Smooth muscle cell (in vitro differentiated cells): ENCODE data around the gene CROT. TPM values are rescaled to one million over a fixed set of nuclear protein-coding genes. Genes with fewer than 3 reads are reported as not detected.

ENCODE experiments used
- DNase-seq: peaks from one replicate; lab custom pipeline; 2025; ENCODE audit not compliant: unreplicated experiment; lab: John Stamatoyannopoulos, UW
- H2AFZ ChIP-seq: fragments of 200-600 bp; sonication (generic); 2 replicates; pipeline ENCODE4 v1.6.0; 2016; ENCODE audit warnings: antibody characterized with exemption, low read depth, mild to moderate bottlenecking
- H3F3A ChIP-seq: fragments of 200-600 bp; sonication (generic); 2 replicates; pipeline ENCODE4 v1.6.0; 2017; ENCODE audit warnings: antibody characterized with exemption, low read depth
- H3K27ac ChIP-seq: fragments of 200-600 bp; sonication (generic); 2 replicates; pipeline ENCODE4 v1.5.1; 2016; ENCODE audit warnings: low read depth, mild to moderate bottlenecking
- H3K27me3 ChIP-seq: fragments of 200-600 bp; sonication (generic); 2 replicates; pipeline ENCODE4 v1.6.1; 2016; ENCODE audit warnings: low read depth, mild to moderate bottlenecking
- H3K36me3 ChIP-seq: fragments of 200-600 bp; sonication (generic); 2 replicates; pipeline ENCODE4 v1.5.1; 2016; ENCODE audit warnings: low read depth
- H3K4me1 ChIP-seq: fragments of 200-600 bp; sonication (generic); 2 replicates; pipeline ENCODE4 v1.5.1; 2016; ENCODE audit warnings: low read depth
- H3K4me2 ChIP-seq: fragments of 200-600 bp; sonication (generic); 2 replicates; pipeline ENCODE4 v1.6.0; 2016; ENCODE audit warnings: mild to moderate bottlenecking
- H3K4me3 ChIP-seq: fragments of 200-600 bp; sonication (generic); 2 replicates; pipeline ENCODE4 v1.5.1; 2016; ENCODE audit warnings: mild to moderate bottlenecking
- H3K79me2 ChIP-seq: fragments of 200-600 bp; sonication (generic); 2 replicates; pipeline ENCODE4 v1.6.0; 2016; ENCODE audit warnings: low read depth, mild to moderate bottlenecking
- H3K9ac ChIP-seq: fragments of 200-600 bp; sonication (generic); 2 replicates; pipeline ENCODE4 v1.6.0; 2016; ENCODE audit warnings: low read depth
- H3K9me3 ChIP-seq: fragments of 200-600 bp; sonication (generic); replicated peaks from 2 replicates; pipeline ENCODE4 v1.5.1; 2016; ENCODE audit warnings: low read depth
- H4K20me1 ChIP-seq: fragments of 200-600 bp; sonication (generic); 2 replicates; pipeline ENCODE4 v1.6.0; 2016; ENCODE audit warnings: low read depth
- WGBS: methylation state at CpG from one replicate; pipeline ENCODE4 v1.1.7; 2016; ENCODE audit warnings: low lambda C conversion rate; 5-methylcytosine and 5-hydroxymethylcytosine counted together
- polyA plus RNA-seq: library from polyadenylated mRNA; unstranded; fragments of >200 nt; fragmentation: Nextera tagmentation; extraction: Ambion mirVana; gene quantifications from 2 replicates; pipeline ENCODE4 v1.2.1, GENCODE V29; 2016
- total RNA-seq: library from RNA; depleted of rRNA; stranded (reverse); fragments of >200 nt; gene quantifications from 2 replicates; pipeline ENCODE4 v1.2.3, GENCODE V29; 2014
- TF ChIP-seq, protein P1 (sequence below): fragments of 200-600 bp; sonication (generic); IDR thresholded peaks from 2 replicates; pipeline ENCODE4 v1.5.1; 2017; ENCODE audit warnings: borderline replicate concordance, mild to moderate bottlenecking, antibody characterized with exemption; ENCODE audit not compliant: insufficient read depth, poor library complexity, severe bottlenecking

Gene CROT
- total and polyA plus RNA-seq, 2 experiments from 2014 or later, result 9.5 to 20.8 TPM

DNA sequence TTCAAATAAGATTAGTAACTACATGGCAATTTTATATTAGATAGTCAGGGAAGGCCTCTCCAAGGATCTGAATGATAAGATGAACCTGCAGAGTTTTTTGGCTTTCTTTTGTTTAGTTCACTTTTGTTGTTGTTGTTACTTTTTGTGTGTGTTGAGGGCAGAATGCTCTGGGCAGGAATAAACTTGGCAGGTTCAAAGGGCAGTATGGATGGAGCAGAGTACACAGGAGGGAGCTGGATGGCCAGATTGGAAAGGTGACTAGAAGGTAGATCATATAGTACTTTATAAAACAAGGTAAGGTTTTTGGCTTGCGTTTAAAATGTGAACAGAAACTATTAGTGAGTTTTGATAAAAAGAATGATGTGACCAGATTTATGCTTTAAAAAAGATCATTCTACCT, 17.9 kb downstream of the CROT start:
- no peak for DNase-seq
- peaks cover 4% of the 10 kb centered on the region for H3K36me3 ChIP-seq
- H3K27ac ChIP-seq, result no peak overlapping the region
- 100% methylated on average over 1 of the region's 1 CpG for WGBS
- peaks cover 6% of the 10 kb centered on the region for H3F3A ChIP-seq
- H3K4me2 ChIP-seq, result no peak overlapping the region
- TF ChIP-seq, protein P1, sequence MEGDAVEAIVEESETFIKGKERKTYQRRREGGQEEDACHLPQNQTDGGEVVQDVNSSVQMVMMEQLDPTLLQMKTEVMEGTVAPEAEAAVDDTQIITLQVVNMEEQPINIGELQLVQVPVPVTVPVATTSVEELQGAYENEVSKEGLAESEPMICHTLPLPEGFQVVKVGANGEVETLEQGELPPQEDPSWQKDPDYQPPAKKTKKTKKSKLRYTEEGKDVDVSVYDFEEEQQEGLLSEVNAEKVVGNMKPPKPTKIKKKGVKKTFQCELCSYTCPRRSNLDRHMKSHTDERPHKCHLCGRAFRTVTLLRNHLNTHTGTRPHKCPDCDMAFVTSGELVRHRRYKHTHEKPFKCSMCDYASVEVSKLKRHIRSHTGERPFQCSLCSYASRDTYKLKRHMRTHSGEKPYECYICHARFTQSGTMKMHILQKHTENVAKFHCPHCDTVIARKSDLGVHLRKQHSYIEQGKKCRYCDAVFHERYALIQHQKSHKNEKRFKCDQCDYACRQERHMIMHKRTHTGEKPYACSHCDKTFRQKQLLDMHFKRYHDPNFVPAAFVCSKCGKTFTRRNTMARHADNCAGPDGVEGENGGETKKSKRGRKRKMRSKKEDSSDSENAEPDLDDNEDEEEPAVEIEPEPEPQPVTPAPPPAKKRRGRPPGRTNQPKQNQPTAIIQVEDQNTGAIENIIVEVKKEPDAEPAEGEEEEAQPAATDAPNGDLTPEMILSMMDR, result no peak
- no peaks in the 10 kb centered on the region for H3K79me2 ChIP-seq
- no peaks in the 10 kb centered on the region for H4K20me1 ChIP-seq
- peaks cover 9% of the 10 kb centered on the region for H3K4me1 ChIP-seq
- no peak overlapping the region for H2AFZ ChIP-seq
- H3K4me3 ChIP-seq, result no peak overlapping the region
- no peak overlapping the region for H3K9ac ChIP-seq
- H3K9me3 ChIP-seq, result no peaks in the 10 kb centered on the region
- H3K27me3 ChIP-seq, result no peaks in the 10 kb centered on the region

DNA sequence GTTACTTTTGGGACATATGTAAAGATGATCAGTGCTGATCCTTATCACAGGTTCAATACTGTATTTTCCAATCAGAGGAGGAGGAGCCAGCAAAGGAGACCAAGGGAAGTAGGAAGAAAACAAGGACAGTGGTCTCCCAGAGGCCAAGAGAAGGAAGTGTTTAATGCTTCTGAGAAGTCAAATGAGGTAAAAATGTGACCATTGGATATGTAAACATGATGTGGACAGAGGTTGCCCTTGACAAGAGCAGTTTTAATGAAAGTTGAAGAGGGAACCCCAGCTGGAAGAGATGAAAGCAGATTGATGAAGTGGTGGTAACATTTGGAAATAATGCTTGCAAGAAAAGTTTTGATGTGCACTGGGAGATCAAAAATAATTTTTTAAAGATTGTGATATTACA, 18.8 kb downstream of the CROT start:
- Histone ChIP-seq H3F3A (no peaks in the 10 kb centered on the region), H3K36me3 (peaks cover 4% of the 10 kb centered on the region), H3K4me3 (no peak overlapping the region), H3K27me3 (no peaks in the 10 kb centered on the region), H3K27ac (no peak overlapping the region), H3K9ac (no peak overlapping the region), H3K4me2 (no peak overlapping the region), H4K20me1 (no peaks in the 10 kb centered on the region), H3K79me2 (no peaks in the 10 kb centered on the region), H3K9me3 (no peaks in the 10 kb centered on the region), H3K4me1 (peaks cover 3% of the 10 kb centered on the region), H2AFZ (no peak overlapping the region)
- TF ChIP-seq, protein P1, result no peak
- no peak for DNase-seq

DNA sequence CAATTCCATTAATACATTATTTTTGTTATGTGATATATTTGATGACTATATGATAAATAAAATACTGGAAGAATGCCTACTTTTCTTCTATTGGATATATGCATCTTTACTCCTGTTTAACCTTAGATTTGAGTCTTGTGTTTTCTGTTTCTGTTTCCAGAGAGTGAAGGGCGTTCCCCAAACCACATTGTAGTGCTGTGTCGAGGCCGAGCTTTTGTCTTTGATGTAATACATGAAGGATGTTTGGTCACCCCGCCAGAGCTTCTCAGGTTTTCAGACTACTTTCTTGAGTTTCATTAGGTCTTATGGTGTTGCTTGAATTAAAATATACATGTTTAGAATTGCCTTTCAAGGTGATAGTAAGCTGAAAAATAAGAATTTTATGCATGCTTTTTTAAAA, 23.8 kb downstream of the CROT start:
- no peak overlapping the region for H3K9ac ChIP-seq
- H4K20me1 ChIP-seq, result no peaks in the 10 kb centered on the region
- no peaks in the 10 kb centered on the region for H3K9me3 ChIP-seq
- no peaks in the 10 kb centered on the region for H3F3A ChIP-seq
- H3K27me3 ChIP-seq, result no peaks in the 10 kb centered on the region
- H3K4me2 ChIP-seq, result no peak overlapping the region
- no peak overlapping the region for H3K4me3 ChIP-seq
- peaks cover 3% of the 10 kb centered on the region for H3K36me3 ChIP-seq
- TF ChIP-seq, protein P1, result no peak
- H3K79me2 ChIP-seq, result no peaks in the 10 kb centered on the region
- H3K27ac ChIP-seq, result no peak overlapping the region
- no peak overlapping the region for H2AFZ ChIP-seq
- no peak for DNase-seq
- no peaks in the 10 kb centered on the region for H3K4me1 ChIP-seq
- 93% methylated on average over 4 of the region's 4 CpGs for WGBS

DNA sequence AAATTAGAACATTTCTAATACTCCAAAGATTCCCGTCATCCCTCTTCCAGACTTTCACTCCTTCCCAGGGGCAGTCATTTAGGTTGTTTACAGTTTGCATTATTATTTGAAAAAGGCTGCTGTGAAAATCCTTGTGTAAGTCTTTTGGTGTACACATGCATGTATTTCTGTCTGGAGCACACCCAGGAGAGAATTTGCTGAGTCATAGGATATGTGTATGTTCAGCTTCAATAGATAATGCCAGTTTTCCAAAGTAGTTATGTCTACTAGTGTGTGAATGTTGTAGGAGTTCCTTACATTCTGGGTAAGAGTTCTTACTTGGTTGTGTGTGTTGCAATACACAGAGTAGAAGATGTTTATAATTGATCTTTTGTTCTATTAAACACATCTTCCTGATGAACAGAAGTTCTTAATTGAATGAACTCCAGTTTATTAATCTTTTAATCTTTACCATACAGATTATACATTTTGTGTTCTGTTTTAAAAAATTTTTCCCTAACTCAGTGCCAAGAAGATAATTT, 25.3 kb downstream of the CROT start:
- Histone ChIP-seq H3K9me3 (no peaks in the 10 kb centered on the region), H3K79me2 (no peaks in the 10 kb centered on the region), H3K4me1 (no peaks in the 10 kb centered on the region), H3K36me3 (peaks cover 3% of the 10 kb centered on the region), H3K4me3 (no peak overlapping the region), H3F3A (no peaks in the 10 kb centered on the region), H3K27me3 (no peaks in the 10 kb centered on the region), H3K27ac (peak overlapping the region; percentile 5), H3K4me2 (no peak overlapping the region), H4K20me1 (no peaks in the 10 kb centered on the region), H2AFZ (no peak overlapping the region), H3K9ac (no peak overlapping the region)
- WGBS, result 69% methylated on average over 1 of the region's 1 CpG
- no peak for DNase-seq
- TF ChIP-seq, protein P1, result no peak
